ENCODE measurements around the gene PRAMEF8. TPM values are rescaled to one million over a fixed set of nuclear protein-coding genes. Genes with fewer than 3 reads are reported as not detected.
"Not testable (repeated sequence)": the region's sequence is repeated elsewhere in the genome, so short reads cannot be mapped to it uniquely, and the experiment has no call there.

The PRAMEF8 gene
- total RNA-seq, 2 donors from 2014 or later: not detected

DNA sequence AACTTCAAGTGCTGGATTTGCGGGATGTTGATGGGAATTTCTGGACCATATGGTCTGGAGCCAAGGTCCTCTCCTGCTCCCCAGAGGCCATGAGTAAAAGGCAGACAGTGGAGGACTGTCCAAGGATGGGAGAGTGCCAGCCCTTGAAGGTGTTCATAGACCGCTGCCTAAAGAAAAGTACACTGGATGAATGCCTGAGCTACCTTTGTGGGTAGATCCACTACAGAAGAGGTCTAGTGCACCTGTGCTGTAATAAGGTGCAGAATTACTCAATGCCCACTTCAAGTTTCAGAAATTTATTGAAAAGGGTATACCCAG lies 38.4 kb downstream of the PRAMEF8 start:
- ATAC-seq; intact Hi-C loops (cut with DNase I); H3K4me1 ChIP-seq: not testable (repeated sequence)

DNA sequence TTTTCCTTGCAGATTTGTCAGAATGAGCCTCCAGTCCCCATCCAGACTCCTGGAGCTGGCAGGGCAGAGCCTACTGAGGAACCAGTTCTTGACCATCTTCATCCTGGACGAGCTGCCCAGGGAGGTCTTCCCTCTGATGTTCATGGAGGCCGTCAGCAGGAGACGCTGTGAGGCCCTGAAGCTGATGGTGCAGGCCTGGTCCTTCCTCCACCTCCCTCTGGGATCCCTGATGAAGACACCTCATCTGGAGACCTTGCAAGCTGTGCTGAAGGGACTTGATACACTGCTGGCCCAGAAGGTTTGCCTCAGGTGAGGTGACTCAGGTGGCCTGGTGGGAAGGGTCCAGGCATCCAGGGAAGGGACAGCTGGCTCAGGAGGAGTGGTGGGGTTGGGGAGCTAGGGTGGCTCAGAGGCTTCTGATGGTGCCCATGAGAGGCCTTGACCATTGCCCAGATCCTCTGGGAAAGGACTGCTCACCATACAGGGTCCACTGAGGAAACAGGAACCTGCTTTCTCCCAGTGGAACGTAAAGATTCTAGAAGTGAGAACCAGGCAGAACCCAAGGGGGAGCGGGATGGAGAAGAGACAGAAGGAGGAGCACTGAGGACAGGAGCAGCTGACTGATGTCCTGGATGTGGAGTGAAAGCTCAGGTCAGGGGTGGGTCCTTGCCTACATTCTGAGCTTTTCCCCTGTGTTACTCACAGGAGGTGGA lies 38.9 kb downstream of the PRAMEF8 start:
- H3K4me3 ChIP-seq; ATAC-seq; H3K27ac ChIP-seq; H3K36me3 ChIP-seq (replicated peaks in 1 of 2; ENCODE audit: insufficient read depth in 1 of 2, low read depth in 2 of 2); DNase-seq; H3K27me3 ChIP-seq; H3K9me3 ChIP-seq; H3K4me1 ChIP-seq; intact Hi-C loops (cut with DNase I): not testable (repeated sequence)
- 60 to 74% methylated on average over 3 to 5 of the region's 5 CpGs for WGBS, 2 donors

More for the DNA sequence above, 38.4 kb downstream of the PRAMEF8 start:
- not testable (repeated sequence) for DNase-seq; H3K36me3 ChIP-seq (replicated peaks in 1 of 2; ENCODE audit: insufficient read depth in 1 of 2, low read depth in 2 of 2); H3K27ac ChIP-seq; H3K27me3 ChIP-seq; H3K9me3 ChIP-seq; H3K4me3 ChIP-seq
- 74 to 77% methylated on average over 2 of the region's 2 CpGs for WGBS, 2 donors

DNA sequence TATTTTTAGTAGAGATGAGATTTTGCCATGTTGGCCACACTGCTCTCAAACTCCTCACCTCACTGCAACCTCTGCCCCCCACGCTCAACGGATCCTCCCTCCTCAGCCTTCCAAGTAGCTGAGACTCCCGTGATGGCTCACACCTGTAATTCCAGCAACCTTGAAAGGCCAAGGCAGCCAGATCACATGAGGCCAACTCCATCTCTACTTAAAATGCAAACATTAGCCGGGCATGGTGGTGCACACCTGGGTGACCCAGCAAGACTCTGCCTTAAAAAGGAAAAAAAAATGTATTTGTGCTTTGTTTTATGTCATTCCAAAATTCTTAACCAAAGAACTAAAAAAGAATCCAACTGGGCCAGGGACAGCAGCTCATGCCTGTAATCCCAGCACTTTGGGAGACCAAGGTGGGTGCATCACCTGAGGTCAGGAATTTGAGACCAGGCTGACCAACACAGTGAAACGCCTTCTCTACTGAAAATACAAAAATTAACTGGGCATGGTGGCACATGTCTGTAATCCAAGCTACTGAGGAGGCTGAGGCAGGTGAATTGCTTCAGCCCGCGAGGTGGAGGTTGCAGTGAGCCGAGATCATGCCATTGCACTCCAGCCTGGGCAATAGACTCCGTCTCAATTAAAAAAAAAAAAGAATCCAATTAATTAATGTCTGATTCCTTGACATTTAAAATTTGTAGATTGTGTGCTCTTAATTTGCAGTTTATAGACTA lies 41.2 kb downstream of the PRAMEF8 start:
- DNase-seq; H3K27ac ChIP-seq; H3K4me3 ChIP-seq; H3K9me3 ChIP-seq; H3K4me1 ChIP-seq; intact Hi-C loops (cut with DNase I); H3K36me3 ChIP-seq (replicated peaks in 1 of 2; ENCODE audit: insufficient read depth in 1 of 2, low read depth in 2 of 2); ATAC-seq; H3K27me3 ChIP-seq: not testable (repeated sequence)
- 78 to 81% methylated on average over 9 of the region's 9 CpGs for WGBS, 2 donors

DNA sequence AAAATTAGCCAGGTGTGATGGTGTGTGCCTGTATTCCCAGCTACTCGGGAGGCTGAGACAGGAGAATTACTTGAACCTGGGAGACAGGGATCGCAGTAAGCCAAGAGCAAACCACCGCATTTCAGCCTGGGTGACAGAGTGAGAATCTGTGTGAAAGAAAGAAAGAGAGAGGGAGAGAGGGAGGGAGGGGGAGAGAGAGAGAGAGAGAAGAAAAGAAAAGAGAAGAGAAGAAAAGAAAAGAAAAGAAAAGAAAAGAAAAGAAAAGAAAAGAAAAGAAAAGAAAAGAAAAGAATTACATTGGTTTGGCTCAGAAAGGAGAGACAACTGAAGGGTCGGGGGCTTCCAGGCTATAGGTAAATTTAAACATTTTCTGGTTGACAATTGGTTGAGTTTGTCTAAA lies 45.3 kb downstream of the PRAMEF8 start:
- H3K4me3 ChIP-seq; H3K4me1 ChIP-seq; intact Hi-C loops (cut with DNase I); DNase-seq; H3K36me3 ChIP-seq (replicated peaks in 1 of 2; ENCODE audit: insufficient read depth in 1 of 2, low read depth in 2 of 2); ATAC-seq; H3K27me3 ChIP-seq; H3K9me3 ChIP-seq; H3K27ac ChIP-seq: not testable (repeated sequence)
- 65 to 67% methylated on average over 4 of the region's 4 CpGs for WGBS, 2 donors

DNA sequence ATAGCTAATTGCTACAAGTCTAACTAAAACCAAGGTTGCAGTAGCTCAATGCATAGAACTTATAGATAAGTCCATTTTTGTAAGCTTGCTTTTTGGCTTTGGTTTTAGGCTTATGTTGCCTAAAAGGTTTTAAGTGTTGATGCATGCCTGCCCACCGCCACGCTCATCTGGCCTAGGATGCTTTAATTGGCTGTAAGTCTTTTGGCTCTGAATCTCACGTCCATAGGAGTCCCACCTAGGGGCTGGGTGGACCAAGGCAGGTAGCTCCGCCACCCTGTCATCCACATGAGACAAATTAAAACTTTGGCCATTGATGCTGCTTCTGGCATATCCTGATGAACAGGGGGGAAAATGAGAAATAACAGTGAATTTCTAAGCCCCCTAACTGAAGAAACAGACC lies 47.4 kb downstream of the PRAMEF8 start:
- H3K27ac ChIP-seq; DNase-seq; H3K27me3 ChIP-seq; H3K9me3 ChIP-seq; ATAC-seq; H3K4me1 ChIP-seq; H3K4me3 ChIP-seq; intact Hi-C loops (cut with DNase I); H3K36me3 ChIP-seq (replicated peaks in 1 of 2; ENCODE audit: insufficient read depth in 1 of 2, low read depth in 2 of 2): not testable (repeated sequence)
- 65 to 67% methylated on average over 3 to 4 of the region's 4 CpGs for WGBS, 2 donors

DNA sequence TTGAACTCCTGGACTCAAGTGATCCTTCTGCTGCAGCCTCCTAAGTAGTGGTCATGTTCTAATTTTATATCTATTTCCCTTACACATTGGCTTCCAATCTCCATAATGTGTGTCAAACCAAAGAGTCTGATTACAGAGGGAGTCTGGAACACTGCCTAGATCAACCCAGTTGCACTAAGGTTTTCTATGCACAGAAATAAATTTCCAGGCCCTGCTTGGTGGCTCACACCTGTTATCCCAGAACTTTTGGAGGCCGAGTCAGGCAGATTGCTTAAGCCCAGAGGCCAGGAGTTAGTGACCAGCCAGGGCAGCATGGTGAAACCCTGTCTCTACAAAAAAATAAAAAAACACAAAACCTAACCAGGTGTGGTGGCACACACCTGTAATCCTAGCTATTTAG lies 50.9 kb downstream of the PRAMEF8 start:
- WGBS, 2 donors: 25 to 33% methylated on average over 1 of the region's 1 CpG
- H3K27me3 ChIP-seq; H3K27ac ChIP-seq; H3K4me3 ChIP-seq; intact Hi-C loops (cut with DNase I); H3K9me3 ChIP-seq; H3K4me1 ChIP-seq; H3K36me3 ChIP-seq (replicated peaks in 1 of 2; ENCODE audit: insufficient read depth in 1 of 2, low read depth in 2 of 2); ATAC-seq: not testable (repeated sequence)
- DNase-seq: peak in 3 of 4 donors; percentile 27 to 34 (median 28)

DNA sequence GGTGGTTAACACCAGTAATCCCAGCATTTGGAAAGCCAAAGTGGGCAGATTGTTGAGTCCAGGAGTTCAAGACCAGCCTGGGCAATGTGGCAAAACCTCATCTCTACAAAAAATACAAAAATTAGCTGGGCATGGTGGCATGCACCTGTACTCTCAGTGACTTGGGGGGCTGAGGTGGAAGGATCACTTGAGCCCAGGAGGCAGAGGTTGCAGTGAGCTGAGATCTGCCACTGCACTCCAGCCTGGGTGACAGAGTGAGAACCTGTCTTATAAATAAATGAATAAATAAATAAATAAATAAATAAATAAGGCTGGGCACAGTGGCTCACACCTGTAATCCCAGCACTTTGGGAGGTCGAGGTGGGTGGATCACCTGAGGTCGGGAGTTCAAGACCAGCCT lies 52.9 kb downstream of the PRAMEF8 start:
- H3K4me1 ChIP-seq; ATAC-seq; H3K36me3 ChIP-seq (replicated peaks in 1 of 2; ENCODE audit: insufficient read depth in 1 of 2, low read depth in 2 of 2); DNase-seq; H3K27me3 ChIP-seq; H3K4me3 ChIP-seq; H3K27ac ChIP-seq; H3K9me3 ChIP-seq; intact Hi-C loops (cut with DNase I): not testable (repeated sequence)
- WGBS, 2 donors: 44 to 58% methylated on average over 2 of the region's 2 CpGs

Small RNA genes lying within 50 kb of the gene (small RNA-seq; reads per million reads assigned to genes)
- not detected for gene RNU6-771P

Other genes with a start within 250 kb of the PRAMEF8 start
- not detected for gene PRAMEF27, start 228.6 kb downstream of the PRAMEF8 start, total RNA-seq
- not detected for gene HNRNPCL3, start 224.4 kb downstream of the PRAMEF8 start, total RNA-seq
- not detected for gene PRAMEF25, start 214.4 kb downstream of the PRAMEF8 start, total RNA-seq
- not detected for gene HNRNPCL2, start 168.3 kb downstream of the PRAMEF8 start, total RNA-seq
- not detected for gene PRAMEF26, start 129.1 kb downstream of the PRAMEF8 start, total RNA-seq
- not detected for gene HNRNPCL4, start 119.5 kb downstream of the PRAMEF8 start, total RNA-seq
- gene PRAMEF9, start 113.3 kb downstream of the PRAMEF8 start, total RNA-seq: not detected
- gene PRAMEF13, start 83.7 kb downstream of the PRAMEF8 start, total RNA-seq: not detected
- not detected for gene PRAMEF18, start 59.0 kb downstream of the PRAMEF8 start, total RNA-seq
- not detected for gene PRAMEF5, start 30.9 kb downstream of the PRAMEF8 start, total RNA-seq
- gene PRAMEF33, start 18.4 kb upstream of the PRAMEF8 start, total RNA-seq: not detected
- not detected for gene PRAMEF15, start 30.4 kb upstream of the PRAMEF8 start, total RNA-seq
- gene PRAMEF14, start 62.0 kb upstream of the PRAMEF8 start, total RNA-seq: not detected
- gene PRAMEF19, start 86.8 kb upstream of the PRAMEF8 start, total RNA-seq: not detected
- not detected for gene PRAMEF17, start 104.5 kb upstream of the PRAMEF8 start, total RNA-seq
- not detected for gene PRAMEF20, start 125.3 kb upstream of the PRAMEF8 start, total RNA-seq
- not detected for gene LRRC38, start 228.9 kb upstream of the PRAMEF8 start, total RNA-seq

Measured in body of pancreas (tissue), 4 donors.